ES-I3 (cell line): ENCODE results near the gene CLDND2.

Experiments used
- H3K36me3 ChIP-seq: 2 replicates; pipeline ENCODE4 v1.6.1; 2013; ENCODE audit warnings: mild to moderate bottlenecking, low read length, control low read depth, moderate library complexity; ENCODE audit not compliant: insufficient read depth
- H3K4me1 ChIP-seq: 2 replicates; pipeline ENCODE4 v1.6.1; 2013; ENCODE audit warnings: mild to moderate bottlenecking, control low read depth, low read length; ENCODE audit not compliant: insufficient read depth
- H3K9ac ChIP-seq: 2 replicates; pipeline ENCODE4 v1.6.1; 2013; ENCODE audit warnings: low read depth, mild to moderate bottlenecking, low read length, moderate library complexity
- H3K9me3 ChIP-seq: 2 replicates; pipeline ENCODE4 v1.6.1; 2013; ENCODE audit warnings: mild to moderate bottlenecking, low read length, moderate library complexity; ENCODE audit not compliant: control insufficient read depth, insufficient read depth

Gene CLDND2

GRCh38 chr19:51354103-51354741 is 14.6 kb downstream of the CLDND2 start:
- H3K36me3 ChIP-seq, result peaks cover 6% of the 10 kb centered on the region
- no peaks in the 10 kb centered on the region for H3K9me3 ChIP-seq
- peaks cover 9% of the 10 kb centered on the region; the same call in 1 of the 2 replicates for H3K4me1 ChIP-seq
- H3K9ac ChIP-seq, result no peak overlapping the region; the same call in 1 of the 2 replicates

GRCh38 chr19:51352783-51353360 is 15.9 kb downstream of the CLDND2 start:
- no peaks in the 10 kb centered on the region for H3K9me3 ChIP-seq
- no peak overlapping the region for H3K9ac ChIP-seq
- peaks cover 6% of the 10 kb centered on the region for H3K36me3 ChIP-seq
- peaks cover 9% of the 10 kb centered on the region; the same call in 1 of the 2 replicates for H3K4me1 ChIP-seq

GRCh38 chr19:51351266-51351990 is 17.4 kb downstream of the CLDND2 start:
- no peaks in the 10 kb centered on the region for H3K9me3 ChIP-seq
- H3K9ac ChIP-seq, result no peak overlapping the region
- H3K4me1 ChIP-seq, result peaks cover 9% of the 10 kb centered on the region; the same call in 1 of the 2 replicates
- peaks cover 6% of the 10 kb centered on the region for H3K36me3 ChIP-seq

- Histone ChIP-seq H3K9me3 (no peaks in the 10 kb centered on the region), H3K9ac (no peak overlapping the region), H3K36me3 (peaks cover 6% of the 10 kb centered on the region), H3K4me1 (peaks cover 4% of the 10 kb centered on the region; the same call in 1 of the 2 replicates)
Observed at GRCh38 chr19:51347209-51347928, 21.4 kb downstream of the CLDND2 start.

GRCh38 chr19:51346742-51347141 is 22.1 kb downstream of the CLDND2 start:
- Histone ChIP-seq H3K4me1 (peaks cover 10% of the 10 kb centered on the region), H3K9ac (no peak overlapping the region), H3K9me3 (no peaks in the 10 kb centered on the region), H3K36me3 (peaks cover 6% of the 10 kb centered on the region)

GRCh38 chr19:51345076-51345620 is 23.7 kb downstream of the CLDND2 start:
- Histone ChIP-seq H3K9ac (no peak overlapping the region), H3K36me3 (peaks cover 3% of the 10 kb centered on the region), H3K9me3 (no peaks in the 10 kb centered on the region), H3K4me1 (peaks cover 13% of the 10 kb centered on the region)

- Histone ChIP-seq H3K4me1 (peaks cover 17% of the 10 kb centered on the region), H3K9ac (no peak overlapping the region), H3K9me3 (no peaks in the 10 kb centered on the region), H3K36me3 (no peaks in the 10 kb centered on the region)
Observed at GRCh38 chr19:51342631-51343569, 25.9 kb downstream of the CLDND2 start.

GRCh38 chr19:51341976-51342580 is 26.7 kb downstream of the CLDND2 start, which contains the start of gene VSIG10L:
VSIG10L (minus strand) TSS chr19:51342139; CDS start chr19:51342124, 15 bp downstream.
- no peaks in the 10 kb centered on the region for H3K9me3 ChIP-seq
- no peaks in the 10 kb centered on the region for H3K36me3 ChIP-seq
- peaks cover 17% of the 10 kb centered on the region for H3K4me1 ChIP-seq
- no peak within 1 kb of the TSS for H3K9ac ChIP-seq

- H3K9ac ChIP-seq, result no peak overlapping the region
- H3K9me3 ChIP-seq, result no peaks in the 10 kb centered on the region
- H3K4me1 ChIP-seq, result peaks cover 17% of the 10 kb centered on the region
- no peaks in the 10 kb centered on the region for H3K36me3 ChIP-seq
Observed at GRCh38 chr19:51341066-51341465, 27.7 kb downstream of the CLDND2 start.

GRCh38 chr19:51339687-51340656 is 28.8 kb downstream of the CLDND2 start:
- no peaks in the 10 kb centered on the region for H3K9me3 ChIP-seq
- peaks cover 17% of the 10 kb centered on the region for H3K4me1 ChIP-seq
- H3K36me3 ChIP-seq, result no peaks in the 10 kb centered on the region
- H3K9ac ChIP-seq, result peak overlapping the region; percentile 68

- Histone ChIP-seq H3K36me3 (no peaks in the 10 kb centered on the region), H3K9ac (peak overlapping the region; percentile 68), H3K4me1 (peaks cover 17% of the 10 kb centered on the region), H3K9me3 (no peaks in the 10 kb centered on the region)
Observed at GRCh38 chr19:51339313-51339686, 29.5 kb downstream of the CLDND2 start.

GRCh38 chr19:51338563-51339312 is 30.1 kb downstream of the CLDND2 start:
- Histone ChIP-seq H3K9me3 (no peaks in the 10 kb centered on the region), H3K4me1 (peaks cover 17% of the 10 kb centered on the region), H3K9ac (peak overlapping the region; percentile 68)

More at GRCh38 chr19:51338563-51339312, 30.1 kb downstream of the CLDND2 start:
- H3K36me3 ChIP-seq, result no peaks in the 10 kb centered on the region
